AG09309 (cell line): ENCODE measurements around the gene TCHP.

Experiments used
- DNase-seq: peaks from one replicate; pipeline ENCODE4 v3.0.0-alpha.2; 2010; ENCODE audit warnings: low read depth
- H3K4me3 ChIP-seq: 2 replicates; pipeline ENCODE4 v1.5.1; 2011; ENCODE audit warnings: mild to moderate bottlenecking, low read depth, low read length, moderate library complexity; ENCODE audit not compliant: control insufficient read depth
- TF ChIP-seq, protein P1 (sequence below): IDR thresholded peaks from 2 replicates; pipeline ENCODE4 v1.5.1; 2011; ENCODE audit warnings: mild to moderate bottlenecking, low read depth, low read length, inconsistent platforms; ENCODE audit not compliant: insufficient read depth, control insufficient read depth; ENCODE audit errors: missing control alignments

The TCHP gene

DNA sequence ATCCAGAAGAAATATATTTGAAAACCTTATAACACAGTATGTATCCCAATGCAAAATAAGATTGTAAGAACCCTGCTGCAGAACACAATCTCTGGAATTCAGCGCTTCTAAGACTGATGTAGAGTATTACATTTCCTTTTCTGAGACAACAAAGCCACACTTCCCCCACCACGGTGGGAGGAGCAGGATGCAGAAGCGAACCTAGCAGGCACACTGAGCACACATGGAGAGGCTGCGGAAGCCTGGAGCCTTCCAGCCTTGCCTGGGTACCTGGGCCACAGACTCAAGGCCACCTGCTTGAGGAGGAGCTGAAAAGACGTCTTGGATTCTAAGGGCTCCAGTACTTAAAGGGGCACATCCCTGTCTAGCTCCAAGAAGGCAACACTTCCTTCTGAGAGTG, 46.4 kb downstream of the TCHP start:
- no peak for DNase-seq
- TF ChIP-seq, protein P1, sequence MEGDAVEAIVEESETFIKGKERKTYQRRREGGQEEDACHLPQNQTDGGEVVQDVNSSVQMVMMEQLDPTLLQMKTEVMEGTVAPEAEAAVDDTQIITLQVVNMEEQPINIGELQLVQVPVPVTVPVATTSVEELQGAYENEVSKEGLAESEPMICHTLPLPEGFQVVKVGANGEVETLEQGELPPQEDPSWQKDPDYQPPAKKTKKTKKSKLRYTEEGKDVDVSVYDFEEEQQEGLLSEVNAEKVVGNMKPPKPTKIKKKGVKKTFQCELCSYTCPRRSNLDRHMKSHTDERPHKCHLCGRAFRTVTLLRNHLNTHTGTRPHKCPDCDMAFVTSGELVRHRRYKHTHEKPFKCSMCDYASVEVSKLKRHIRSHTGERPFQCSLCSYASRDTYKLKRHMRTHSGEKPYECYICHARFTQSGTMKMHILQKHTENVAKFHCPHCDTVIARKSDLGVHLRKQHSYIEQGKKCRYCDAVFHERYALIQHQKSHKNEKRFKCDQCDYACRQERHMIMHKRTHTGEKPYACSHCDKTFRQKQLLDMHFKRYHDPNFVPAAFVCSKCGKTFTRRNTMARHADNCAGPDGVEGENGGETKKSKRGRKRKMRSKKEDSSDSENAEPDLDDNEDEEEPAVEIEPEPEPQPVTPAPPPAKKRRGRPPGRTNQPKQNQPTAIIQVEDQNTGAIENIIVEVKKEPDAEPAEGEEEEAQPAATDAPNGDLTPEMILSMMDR: no peak

DNA sequence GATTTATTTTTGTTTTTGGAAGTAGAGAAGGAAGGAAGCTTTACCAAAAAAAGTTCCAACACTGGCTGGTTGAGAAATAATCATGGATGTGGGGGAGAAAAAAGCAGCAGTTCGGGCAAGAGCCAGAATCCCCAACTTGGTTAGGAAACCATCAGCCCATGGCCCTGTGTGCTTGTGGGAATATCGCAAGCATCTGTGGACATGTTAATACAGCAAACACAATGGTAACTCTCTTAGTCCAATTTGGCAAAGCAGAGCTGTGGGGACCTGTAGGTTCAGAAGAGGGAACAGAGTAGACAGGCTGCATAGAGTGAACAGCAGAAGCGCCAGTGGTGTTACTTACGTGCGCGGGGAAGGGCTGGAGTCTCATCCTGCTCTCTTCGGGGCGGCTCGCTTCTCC, 46.8 kb downstream of the TCHP start:
- DNase-seq: no peak
- TF ChIP-seq, protein P1: no peak
- no peak overlapping the region for H3K4me3 ChIP-seq

More for the DNA sequence above, 46.4 kb downstream of the TCHP start:
- no peak overlapping the region for H3K4me3 ChIP-seq

DNA sequence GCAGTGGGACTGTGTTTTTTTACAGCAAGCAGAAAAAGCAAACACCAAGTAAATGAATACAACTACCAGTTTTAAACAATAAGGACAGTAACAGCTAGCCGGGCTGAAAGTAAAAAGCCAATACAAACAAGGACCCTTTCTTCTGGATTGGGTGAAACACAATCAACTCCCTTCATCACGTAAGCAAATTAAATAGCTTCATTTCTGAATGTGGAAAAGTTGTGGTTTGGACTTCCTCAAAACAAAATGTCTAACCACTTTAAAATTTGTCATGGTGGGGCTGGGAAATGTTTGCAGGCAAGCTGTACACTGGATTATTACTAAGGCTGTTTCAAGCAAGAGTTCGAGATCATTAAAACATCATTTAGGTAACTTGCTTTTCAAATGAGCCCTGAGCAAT, 47.4 kb downstream of the TCHP start:
- no peak overlapping the region for H3K4me3 ChIP-seq
- peak; percentile 53 for DNase-seq
- TF ChIP-seq, protein P1: no peak

DNA sequence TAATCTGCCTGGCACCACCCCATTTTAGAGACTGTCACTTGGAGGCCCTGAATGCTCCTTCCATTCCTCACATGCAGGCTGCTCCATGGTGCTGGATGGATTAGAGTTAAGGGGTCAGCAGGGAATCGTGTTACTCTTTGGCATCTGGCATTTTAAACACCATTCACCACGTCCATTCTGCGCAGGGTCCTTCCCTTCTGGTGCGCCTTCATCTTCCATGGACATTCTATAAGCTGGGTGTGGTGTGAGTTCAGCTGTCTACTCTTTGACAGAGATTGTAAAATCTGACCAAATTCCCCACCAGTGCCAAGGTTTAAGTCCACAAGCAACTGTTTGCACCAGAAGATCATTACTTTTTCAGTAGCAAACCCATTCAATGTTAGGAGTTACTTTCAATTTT, 48.3 kb downstream of the TCHP start:
- H3K4me3 ChIP-seq: no peak overlapping the region
- TF ChIP-seq, protein P1: no peak
- no peak for DNase-seq

DNA sequence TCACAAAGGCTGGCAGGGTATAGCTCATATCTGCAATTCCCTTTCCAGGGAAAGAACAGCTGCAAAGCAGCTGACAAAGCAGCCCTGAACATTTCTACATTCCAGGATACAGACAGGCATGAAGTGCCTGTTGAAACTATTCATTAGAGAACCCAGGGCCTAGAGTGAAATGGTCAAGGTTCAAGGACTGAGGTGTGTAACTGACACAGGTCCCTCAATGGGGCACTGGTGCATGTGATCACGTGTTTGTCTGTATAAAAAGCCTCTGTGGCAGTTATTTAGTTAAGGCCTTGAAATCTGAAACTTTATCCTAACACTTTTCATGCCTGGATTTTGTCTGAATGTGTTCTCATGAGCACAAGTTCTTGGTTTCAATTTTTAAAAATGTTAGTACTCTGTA, 49.0 kb downstream of the TCHP start:
- DNase-seq: no peak
- TF ChIP-seq, protein P1: no peak
- no peak overlapping the region for H3K4me3 ChIP-seq

DNA sequence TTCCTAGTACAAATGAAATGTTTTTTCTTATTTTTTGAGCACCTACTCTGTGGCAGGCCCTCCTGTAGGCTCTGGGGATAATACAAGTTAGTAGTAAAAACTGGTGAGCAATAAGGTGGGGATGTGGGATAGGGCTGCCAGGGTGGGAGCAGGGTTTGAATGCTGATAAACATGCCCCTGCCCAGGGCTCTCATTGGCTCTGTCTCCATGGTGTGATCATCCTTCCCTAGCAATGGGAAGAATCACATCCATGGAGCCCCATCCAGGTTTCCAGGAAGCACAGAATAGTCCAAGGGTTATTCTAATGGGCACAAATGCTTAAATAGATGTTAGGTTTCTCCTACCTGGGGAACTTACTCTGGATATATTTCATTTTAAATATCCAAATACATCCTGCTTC, 50.6 kb downstream of the TCHP start:
- no peak overlapping the region for H3K4me3 ChIP-seq
- DNase-seq: no peak
- TF ChIP-seq, protein P1: no peak

DNA sequence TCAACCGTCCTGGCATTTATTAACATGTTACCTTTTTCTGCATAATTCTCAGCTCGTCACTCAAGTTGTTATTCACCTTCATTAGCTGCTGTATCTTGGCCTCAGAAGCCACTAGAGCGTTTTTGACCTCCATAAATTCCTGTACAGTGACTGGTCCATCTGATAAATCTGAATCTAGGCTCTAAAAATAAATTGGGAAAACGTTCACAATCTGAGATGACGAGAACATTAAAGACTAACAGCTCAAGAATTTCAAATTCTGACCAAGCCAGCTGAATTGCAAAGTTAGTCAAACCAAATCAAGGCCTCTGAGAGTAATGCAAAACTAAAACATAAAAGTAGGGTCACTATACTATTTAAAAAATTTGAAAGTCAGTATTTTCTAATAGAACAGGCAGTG, 51.1 kb downstream of the TCHP start:
- no peak overlapping the region for H3K4me3 ChIP-seq
- DNase-seq: peak; percentile 71
- TF ChIP-seq, protein P1: no peak
